SK-N-SH treated with all-trans-retinoic acid at 6 μM for 48 hours (cell line): ENCODE measurements around the gene CHST2.
"Not testable (repeated sequence)": the region's sequence is repeated elsewhere in the genome, so short reads cannot be mapped to it uniquely, and the experiment has no call there.

Source experiments
- ESRRG ChIP-seq: fragments of 250-450 bp; sonication (Bioruptor Pico); IDR thresholded peaks from 2 replicates; pipeline ENCODE4 v1.6.1; 2021; ENCODE audit warnings: mild to moderate bottlenecking
- RARB ChIP-seq: fragments of 250-450 bp; sonication (Bioruptor Pico); IDR thresholded peaks from 2 replicates; pipeline ENCODE4 v1.8.0; 2021; ENCODE audit warnings: mild to moderate bottlenecking, moderate library complexity
- SNAI2 ChIP-seq: fragments of 250-450 bp; sonication (Bioruptor Pico); IDR thresholded peaks from 2 replicates; pipeline ENCODE4 v1.5.0; 2020; ENCODE audit warnings: mild to moderate bottlenecking, moderate library complexity
- TCF4 ChIP-seq: fragments of 250-450 bp; sonication (Bioruptor Pico); IDR thresholded peaks from 2 replicates; pipeline ENCODE4 v1.8.0; 2021; ENCODE audit warnings: mild to moderate bottlenecking, moderate library complexity, borderline replicate concordance
- ZNF565 ChIP-seq: fragments of 450-650 bp; formaldehyde crosslinking; conservative IDR thresholded peaks from 2 replicates; pipeline ENCODE4 v1.5.0; 2020; ENCODE audit warnings: low read depth, mild to moderate bottlenecking, moderate library complexity
- ZNF8 ChIP-seq: fragments of 450-650 bp; formaldehyde crosslinking; IDR thresholded peaks from 2 replicates; pipeline ENCODE4 v1.5.0; 2020; ENCODE audit warnings: mild to moderate bottlenecking, moderate library complexity
- TF ChIP-seq, protein P1 (sequence below): fragments of 250-450 bp; sonication (Bioruptor Pico); IDR thresholded peaks from 2 replicates; pipeline ENCODE4 v1.5.1; 2020; ENCODE audit warnings: low read depth, mild to moderate bottlenecking, moderate library complexity
- TF ChIP-seq, protein P2 (sequence below): fragments of 250-450 bp; sonication (Bioruptor Pico); IDR thresholded peaks from 2 replicates; pipeline ENCODE4 v1.8.0; 2021; ENCODE audit warnings: low read depth, mild to moderate bottlenecking, moderate library complexity, borderline replicate concordance
- TF ChIP-seq, protein P3 (sequence below): fragments of 250-450 bp; sonication (Bioruptor Pico); IDR thresholded peaks from 2 replicates; pipeline ENCODE4 v1.8.0; 2020; ENCODE audit warnings: mild to moderate bottlenecking, moderate library complexity, borderline replicate concordance
- TF ChIP-seq, protein P4 (sequence below): fragments of 250-450 bp; sonication (Bioruptor Pico); IDR thresholded peaks from 2 replicates; pipeline ENCODE4 v1.5.0; 2020; ENCODE audit warnings: mild to moderate bottlenecking, moderate library complexity
- TF ChIP-seq, protein P5 (sequence below): fragments of 250-450 bp; sonication (Bioruptor Pico); IDR thresholded peaks from 2 replicates; pipeline ENCODE4 v1.5.1; 2021; ENCODE audit warnings: mild to moderate bottlenecking, moderate library complexity

DNA sequence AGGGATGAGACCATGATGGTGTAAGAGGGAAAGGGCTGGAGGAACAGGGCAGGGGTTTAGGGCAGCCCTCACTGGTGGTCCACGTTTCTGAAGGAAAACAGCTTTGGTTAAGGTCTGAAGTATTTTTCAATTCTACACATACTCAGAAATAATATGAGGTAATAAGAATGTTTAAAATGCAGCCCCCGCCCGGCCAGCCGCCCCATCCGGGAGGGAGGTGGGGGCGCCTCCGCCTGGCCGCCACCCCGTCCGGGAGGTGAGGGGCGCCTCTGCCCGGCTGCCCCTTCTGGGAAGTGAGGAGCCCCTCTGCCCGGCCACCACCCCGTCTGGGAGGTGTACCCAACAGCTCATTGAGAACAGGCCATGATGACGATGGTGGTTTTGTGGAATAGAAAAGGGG lies 46.0 kb upstream of the CHST2 start:
- not testable (repeated sequence) for TF ChIP-seq SNAI2 (CRISPR knock-in tag); RARB (CRISPR knock-in tag); ESRRG (CRISPR knock-in tag); ZNF8 (CRISPR knock-in tag); ZNF565 (CRISPR knock-in tag); TCF4
- TF ChIP-seq, protein P1, sequence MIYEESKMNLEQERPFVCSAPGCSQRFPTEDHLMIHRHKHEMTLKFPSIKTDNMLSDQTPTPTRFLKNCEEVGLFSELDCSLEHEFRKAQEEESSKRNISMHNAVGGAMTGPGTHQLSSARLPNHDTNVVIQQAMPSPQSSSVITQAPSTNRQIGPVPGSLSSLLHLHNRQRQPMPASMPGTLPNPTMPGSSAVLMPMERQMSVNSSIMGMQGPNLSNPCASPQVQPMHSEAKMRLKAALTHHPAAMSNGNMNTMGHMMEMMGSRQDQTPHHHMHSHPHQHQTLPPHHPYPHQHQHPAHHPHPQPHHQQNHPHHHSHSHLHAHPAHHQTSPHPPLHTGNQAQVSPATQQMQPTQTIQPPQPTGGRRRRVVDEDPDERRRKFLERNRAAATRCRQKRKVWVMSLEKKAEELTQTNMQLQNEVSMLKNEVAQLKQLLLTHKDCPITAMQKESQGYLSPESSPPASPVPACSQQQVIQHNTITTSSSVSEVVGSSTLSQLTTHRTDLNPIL (CRISPR knock-in tag) = not testable (repeated sequence)
- TF ChIP-seq, protein P2, sequence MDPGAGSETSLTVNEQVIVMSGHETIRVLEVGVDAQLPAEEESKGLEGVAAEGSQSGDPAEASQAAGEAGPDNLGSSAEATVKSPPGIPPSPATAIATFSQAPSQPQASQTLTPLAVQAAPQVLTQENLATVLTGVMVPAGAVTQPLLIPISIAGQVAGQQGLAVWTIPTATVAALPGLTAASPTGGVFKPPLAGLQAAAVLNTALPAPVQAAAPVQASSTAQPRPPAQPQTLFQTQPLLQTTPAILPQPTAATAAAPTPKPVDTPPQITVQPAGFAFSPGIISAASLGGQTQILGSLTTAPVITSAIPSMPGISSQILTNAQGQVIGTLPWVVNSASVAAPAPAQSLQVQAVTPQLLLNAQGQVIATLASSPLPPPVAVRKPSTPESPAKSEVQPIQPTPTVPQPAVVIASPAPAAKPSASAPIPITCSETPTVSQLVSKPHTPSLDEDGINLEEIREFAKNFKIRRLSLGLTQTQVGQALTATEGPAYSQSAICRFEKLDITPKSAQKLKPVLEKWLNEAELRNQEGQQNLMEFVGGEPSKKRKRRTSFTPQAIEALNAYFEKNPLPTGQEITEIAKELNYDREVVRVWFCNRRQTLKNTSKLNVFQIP (CRISPR knock-in tag) = not testable (repeated sequence)
- TF ChIP-seq, protein P3, sequence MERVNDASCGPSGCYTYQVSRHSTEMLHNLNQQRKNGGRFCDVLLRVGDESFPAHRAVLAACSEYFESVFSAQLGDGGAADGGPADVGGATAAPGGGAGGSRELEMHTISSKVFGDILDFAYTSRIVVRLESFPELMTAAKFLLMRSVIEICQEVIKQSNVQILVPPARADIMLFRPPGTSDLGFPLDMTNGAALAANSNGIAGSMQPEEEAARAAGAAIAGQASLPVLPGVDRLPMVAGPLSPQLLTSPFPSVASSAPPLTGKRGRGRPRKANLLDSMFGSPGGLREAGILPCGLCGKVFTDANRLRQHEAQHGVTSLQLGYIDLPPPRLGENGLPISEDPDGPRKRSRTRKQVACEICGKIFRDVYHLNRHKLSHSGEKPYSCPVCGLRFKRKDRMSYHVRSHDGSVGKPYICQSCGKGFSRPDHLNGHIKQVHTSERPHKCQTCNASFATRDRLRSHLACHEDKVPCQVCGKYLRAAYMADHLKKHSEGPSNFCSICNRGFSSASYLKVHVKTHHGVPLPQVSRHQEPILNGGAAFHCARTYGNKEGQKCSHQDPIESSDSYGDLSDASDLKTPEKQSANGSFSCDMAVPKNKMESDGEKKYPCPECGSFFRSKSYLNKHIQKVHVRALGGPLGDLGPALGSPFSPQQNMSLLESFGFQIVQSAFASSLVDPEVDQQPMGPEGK (CRISPR knock-in tag) = not testable (repeated sequence)
- TF ChIP-seq, protein P4, sequence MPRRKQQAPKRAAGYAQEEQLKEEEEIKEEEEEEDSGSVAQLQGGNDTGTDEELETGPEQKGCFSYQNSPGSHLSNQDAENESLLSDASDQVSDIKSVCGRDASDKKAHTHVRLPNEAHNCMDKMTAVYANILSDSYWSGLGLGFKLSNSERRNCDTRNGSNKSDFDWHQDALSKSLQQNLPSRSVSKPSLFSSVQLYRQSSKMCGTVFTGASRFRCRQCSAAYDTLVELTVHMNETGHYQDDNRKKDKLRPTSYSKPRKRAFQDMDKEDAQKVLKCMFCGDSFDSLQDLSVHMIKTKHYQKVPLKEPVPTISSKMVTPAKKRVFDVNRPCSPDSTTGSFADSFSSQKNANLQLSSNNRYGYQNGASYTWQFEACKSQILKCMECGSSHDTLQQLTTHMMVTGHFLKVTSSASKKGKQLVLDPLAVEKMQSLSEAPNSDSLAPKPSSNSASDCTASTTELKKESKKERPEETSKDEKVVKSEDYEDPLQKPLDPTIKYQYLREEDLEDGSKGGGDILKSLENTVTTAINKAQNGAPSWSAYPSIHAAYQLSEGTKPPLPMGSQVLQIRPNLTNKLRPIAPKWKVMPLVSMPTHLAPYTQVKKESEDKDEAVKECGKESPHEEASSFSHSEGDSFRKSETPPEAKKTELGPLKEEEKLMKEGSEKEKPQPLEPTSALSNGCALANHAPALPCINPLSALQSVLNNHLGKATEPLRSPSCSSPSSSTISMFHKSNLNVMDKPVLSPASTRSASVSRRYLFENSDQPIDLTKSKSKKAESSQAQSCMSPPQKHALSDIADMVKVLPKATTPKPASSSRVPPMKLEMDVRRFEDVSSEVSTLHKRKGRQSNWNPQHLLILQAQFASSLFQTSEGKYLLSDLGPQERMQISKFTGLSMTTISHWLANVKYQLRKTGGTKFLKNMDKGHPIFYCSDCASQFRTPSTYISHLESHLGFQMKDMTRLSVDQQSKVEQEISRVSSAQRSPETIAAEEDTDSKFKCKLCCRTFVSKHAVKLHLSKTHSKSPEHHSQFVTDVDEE = not testable (repeated sequence)
- TF ChIP-seq, protein P5, sequence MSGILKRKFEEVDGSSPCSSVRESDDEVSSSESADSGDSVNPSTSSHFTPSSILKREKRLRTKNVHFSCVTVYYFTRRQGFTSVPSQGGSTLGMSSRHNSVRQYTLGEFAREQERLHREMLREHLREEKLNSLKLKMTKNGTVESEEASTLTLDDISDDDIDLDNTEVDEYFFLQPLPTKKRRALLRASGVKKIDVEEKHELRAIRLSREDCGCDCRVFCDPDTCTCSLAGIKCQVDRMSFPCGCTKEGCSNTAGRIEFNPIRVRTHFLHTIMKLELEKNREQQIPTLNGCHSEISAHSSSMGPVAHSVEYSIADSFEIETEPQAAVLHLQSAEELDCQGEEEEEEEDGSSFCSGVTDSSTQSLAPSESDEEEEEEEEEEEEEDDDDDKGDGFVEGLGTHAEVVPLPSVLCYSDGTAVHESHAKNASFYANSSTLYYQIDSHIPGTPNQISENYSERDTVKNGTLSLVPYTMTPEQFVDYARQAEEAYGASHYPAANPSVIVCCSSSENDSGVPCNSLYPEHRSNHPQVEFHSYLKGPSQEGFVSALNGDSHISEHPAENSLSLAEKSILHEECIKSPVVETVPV (CRISPR knock-in tag) = not testable (repeated sequence)
